NCI-H774 (cell line): ENCODE data around the gene PCED1B.

ENCODE experiments used
- DNase-seq: peaks from one replicate; lab custom pipeline; 2025; lab: John Stamatoyannopoulos, UW

PCED1B gene

GRCh38 chr12:47120736-47121135 lies 41.3 kb downstream of the PCED1B start:
- DNase-seq = no peak

GRCh38 chr12:47121146-47121545 lies 41.7 kb downstream of the PCED1B start:
- DNase-seq = no peak

GRCh38 chr12:47122602-47123001 lies 43.2 kb downstream of the PCED1B start:
- no peak for DNase-seq

GRCh38 chr12:47123730-47124129 lies 44.3 kb downstream of the PCED1B start:
- no peak for DNase-seq

- DNase-seq = no peak
Observed at GRCh38 chr12:47124451-47124850, 45.0 kb downstream of the PCED1B start.

- DNase-seq = no peak
Observed at GRCh38 chr12:47126246-47126645, 46.8 kb downstream of the PCED1B start.

GRCh38 chr12:47131011-47131410 lies 51.6 kb downstream of the PCED1B start:
- no peak for DNase-seq

- DNase-seq = no peak
Observed at GRCh38 chr12:47134005-47134404, 54.6 kb downstream of the PCED1B start.

GRCh38 chr12:47135578-47135977 lies 56.2 kb downstream of the PCED1B start:
- DNase-seq = no peak

- DNase-seq = no peak
Observed at GRCh38 chr12:47139000-47139681, 59.7 kb downstream of the PCED1B start.

GRCh38 chr12:47141459-47141858 lies 62.0 kb downstream of the PCED1B start:
- no peak for DNase-seq

- no peak for DNase-seq
Observed at GRCh38 chr12:47144769-47145168, 65.3 kb downstream of the PCED1B start.

GRCh38 chr12:47145188-47145587 lies 65.8 kb downstream of the PCED1B start:
- no peak for DNase-seq

GRCh38 chr12:47147739-47148138 lies 68.3 kb downstream of the PCED1B start:
- no peak for DNase-seq

- no peak for DNase-seq
Observed at GRCh38 chr12:47149146-47149545, 69.7 kb downstream of the PCED1B start.

- no peak for DNase-seq
Observed at GRCh38 chr12:47152095-47152494, 72.7 kb downstream of the PCED1B start.

GRCh38 chr12:47155457-47156166 lies 76.2 kb downstream of the PCED1B start:
- DNase-seq = peak; percentile 63

- peak; percentile 63 for DNase-seq
Observed at GRCh38 chr12:47156167-47156736, 76.8 kb downstream of the PCED1B start.

- DNase-seq = no peak
Observed at GRCh38 chr12:47158792-47159191, 79.4 kb downstream of the PCED1B start.

- DNase-seq = no peak
Observed at GRCh38 chr12:47159348-47159747, 79.9 kb downstream of the PCED1B start.

- no peak for DNase-seq
Observed at GRCh38 chr12:47160316-47161244, 81.2 kb downstream of the PCED1B start.

GRCh38 chr12:47164116-47164515 lies 84.7 kb downstream of the PCED1B start:
- DNase-seq = no peak
